Measurements from ENCODE around the gene DIAPH2. TPM values are rescaled to one million over a fixed set of nuclear protein-coding genes. Genes with fewer than 3 reads are reported as not detected.

DIAPH2 gene
- total RNA-seq, 4 donors from 2014 or later = 16.7 to 27.3 (median 20.3) TPM

- intact Hi-C loops (cut with DNase I; ENCODE audit: low total_unique reads) = no loop called here
- no peak for TF ChIP-seq CTCF (IDR thresholded peaks at IDR 0.05)
- TF ChIP-seq POLR2A (IDR thresholded peaks at IDR 0.05) = no peak
- no peak overlapping the region for H3K4me3 ChIP-seq (ENCODE audit: low read depth, poor library complexity, severe bottlenecking)
- DNase-seq (ENCODE audit: low spot score in 2 of 2) = no peak
- 66 to 87% methylated on average over 1 of the region's 1 CpG for WGBS, 2 donors
Observed at GRCh38 chrX:97446298-97446882, 761.7 kb downstream of the DIAPH2 start.

- TF ChIP-seq CTCF (IDR thresholded peaks at IDR 0.05) = no peak
- no peak for TF ChIP-seq POLR2A (IDR thresholded peaks at IDR 0.05)
- no peak for DNase-seq (ENCODE audit: low spot score in 2 of 2)
- 73 to 98% methylated on average over 5 of the region's 5 CpGs for WGBS, 2 donors
- no peak overlapping the region for H3K4me3 ChIP-seq (ENCODE audit: low read depth, poor library complexity, severe bottlenecking)
- intact Hi-C loops (cut with DNase I; ENCODE audit: low total_unique reads) = no loop called here
Observed at GRCh38 chrX:97447306-97447705, 762.7 kb downstream of the DIAPH2 start.

- TF ChIP-seq POLR2A (IDR thresholded peaks at IDR 0.05) (no peak), CTCF (IDR thresholded peaks at IDR 0.05) (no peak)
- no peak for DNase-seq (ENCODE audit: low spot score in 2 of 2)
- no peak overlapping the region for H3K4me3 ChIP-seq (ENCODE audit: low read depth, poor library complexity, severe bottlenecking)
- intact Hi-C loops (cut with DNase I; ENCODE audit: low total_unique reads) = no loop called here
Observed at GRCh38 chrX:97452283-97452682, 767.6 kb downstream of the DIAPH2 start.

GRCh38 chrX:97461763-97462162, 777.1 kb downstream of the DIAPH2 start:
- intact Hi-C loops (cut with DNase I; ENCODE audit: low total_unique reads) = no loop called here
- no peak for DNase-seq (ENCODE audit: low spot score in 2 of 2)
- TF ChIP-seq CTCF (IDR thresholded peaks at IDR 0.05) = no peak
- no peak for TF ChIP-seq POLR2A (IDR thresholded peaks at IDR 0.05)
- WGBS, 2 donors = 95 to 100% methylated on average over 1 of the region's 1 CpG
- no peak overlapping the region for H3K4me3 ChIP-seq (ENCODE audit: low read depth, poor library complexity, severe bottlenecking)

- no peak overlapping the region for H3K4me3 ChIP-seq (ENCODE audit: low read depth, poor library complexity, severe bottlenecking)
- no peak for DNase-seq (ENCODE audit: low spot score in 2 of 2)
- 93 to 94% methylated on average over 6 of the region's 6 CpGs for WGBS, 2 donors
- TF ChIP-seq POLR2A (IDR thresholded peaks at IDR 0.05) (no peak), CTCF (IDR thresholded peaks at IDR 0.05) (no peak)
- intact Hi-C loops (cut with DNase I; ENCODE audit: low total_unique reads) = no loop called here
Observed at GRCh38 chrX:97471071-97471470, 786.4 kb downstream of the DIAPH2 start.

GRCh38 chrX:97474933-97475332, 790.3 kb downstream of the DIAPH2 start:
- intact Hi-C loops (cut with DNase I; ENCODE audit: low total_unique reads) = no loop called here
- TF ChIP-seq CTCF (IDR thresholded peaks at IDR 0.05) (no peak), POLR2A (IDR thresholded peaks at IDR 0.05) (no peak)
- 96% methylated on average over 3 of the region's 3 CpGs for WGBS, 2 donors
- no peak overlapping the region for H3K4me3 ChIP-seq (ENCODE audit: low read depth, poor library complexity, severe bottlenecking)
- DNase-seq (ENCODE audit: low spot score in 2 of 2) = no peak
